ENCODE measurements around the gene TFR2.

TFR2 gene

GRCh38 chr7:100611983-100612729, 29.2 kb downstream of the TFR2 start, which contains the start of gene MOSPD3:
TSS of gene MOSPD3 (plus strand) at chr7:100612540. CDS start at chr7:100612792, 252 bp downstream.
- Histone ChIP-seq H3K4me1 (no peaks in the 10 kb centered on the region), H3K9me3 (no peaks in the 10 kb centered on the region), H3K4me3 (ENCODE audit: low read depth, low read length) (peak within 1 kb of the TSS; percentile 74), H3K27me3 (no peaks in the 10 kb centered on the region), H3K36me3 (peaks cover 12% of the 10 kb centered on the region)
- TF ChIP-seq CTCF (IDR thresholded peaks at IDR 0.05; ENCODE audit: low read depth, low read length): no peak
- DNase-seq: peak; percentile 99

- H3K36me3 ChIP-seq: peaks cover 32% of the 10 kb centered on the region
- no peak for DNase-seq
- H3K4me1 ChIP-seq: no peaks in the 10 kb centered on the region
- no peak for TF ChIP-seq CTCF (IDR thresholded peaks at IDR 0.05; ENCODE audit: low read depth, low read length)
- no peaks in the 10 kb centered on the region for H3K9me3 ChIP-seq
- H3K27me3 ChIP-seq: no peaks in the 10 kb centered on the region
- no peak overlapping the region for H3K4me3 ChIP-seq (ENCODE audit: low read depth, low read length)
Observed at GRCh38 chr7:100609958-100610357, 31.4 kb downstream of the TFR2 start.

- Histone ChIP-seq H3K4me1 (0 out of 2 replicates have a peak, but pooled peaks cover 3% of the 10 kb centered on the region), H3K9me3 (no peaks in the 10 kb centered on the region), H3K36me3 (peaks cover 36% of the 10 kb centered on the region), H3K27me3 (no peaks in the 10 kb centered on the region), H3K4me3 (ENCODE audit: low read depth, low read length) (no peak overlapping the region)
- no peak for TF ChIP-seq CTCF (IDR thresholded peaks at IDR 0.05; ENCODE audit: low read depth, low read length)
- DNase-seq: no peak
Observed at GRCh38 chr7:100607111-100607510, 34.2 kb downstream of the TFR2 start.

- no peak for DNase-seq
- H3K4me3 ChIP-seq (ENCODE audit: low read depth, low read length): no peak overlapping the region
- H3K27me3 ChIP-seq: no peaks in the 10 kb centered on the region
- H3K4me1 ChIP-seq: peaks cover 6% of the 10 kb centered on the region
- TF ChIP-seq CTCF (IDR thresholded peaks at IDR 0.05; ENCODE audit: low read depth, low read length): no peak
- H3K36me3 ChIP-seq: peaks cover 36% of the 10 kb centered on the region
- H3K9me3 ChIP-seq: no peaks in the 10 kb centered on the region
Observed at GRCh38 chr7:100606313-100606712, 35.0 kb downstream of the TFR2 start.

- Histone ChIP-seq H3K4me3 (ENCODE audit: low read depth, low read length) (peak overlapping the region; percentile 80), H3K9me3 (no peaks in the 10 kb centered on the region), H3K4me1 (peaks cover 6% of the 10 kb centered on the region), H3K36me3 (peaks cover 36% of the 10 kb centered on the region), H3K27me3 (no peaks in the 10 kb centered on the region)
- no peak for DNase-seq
- no peak for TF ChIP-seq CTCF (IDR thresholded peaks at IDR 0.05; ENCODE audit: low read depth, low read length)
Observed at GRCh38 chr7:100604976-100605911, 36.1 kb downstream of the TFR2 start.

Measured in BE2C (cell line).